ENCODE data around the gene TAF3.

DNA sequence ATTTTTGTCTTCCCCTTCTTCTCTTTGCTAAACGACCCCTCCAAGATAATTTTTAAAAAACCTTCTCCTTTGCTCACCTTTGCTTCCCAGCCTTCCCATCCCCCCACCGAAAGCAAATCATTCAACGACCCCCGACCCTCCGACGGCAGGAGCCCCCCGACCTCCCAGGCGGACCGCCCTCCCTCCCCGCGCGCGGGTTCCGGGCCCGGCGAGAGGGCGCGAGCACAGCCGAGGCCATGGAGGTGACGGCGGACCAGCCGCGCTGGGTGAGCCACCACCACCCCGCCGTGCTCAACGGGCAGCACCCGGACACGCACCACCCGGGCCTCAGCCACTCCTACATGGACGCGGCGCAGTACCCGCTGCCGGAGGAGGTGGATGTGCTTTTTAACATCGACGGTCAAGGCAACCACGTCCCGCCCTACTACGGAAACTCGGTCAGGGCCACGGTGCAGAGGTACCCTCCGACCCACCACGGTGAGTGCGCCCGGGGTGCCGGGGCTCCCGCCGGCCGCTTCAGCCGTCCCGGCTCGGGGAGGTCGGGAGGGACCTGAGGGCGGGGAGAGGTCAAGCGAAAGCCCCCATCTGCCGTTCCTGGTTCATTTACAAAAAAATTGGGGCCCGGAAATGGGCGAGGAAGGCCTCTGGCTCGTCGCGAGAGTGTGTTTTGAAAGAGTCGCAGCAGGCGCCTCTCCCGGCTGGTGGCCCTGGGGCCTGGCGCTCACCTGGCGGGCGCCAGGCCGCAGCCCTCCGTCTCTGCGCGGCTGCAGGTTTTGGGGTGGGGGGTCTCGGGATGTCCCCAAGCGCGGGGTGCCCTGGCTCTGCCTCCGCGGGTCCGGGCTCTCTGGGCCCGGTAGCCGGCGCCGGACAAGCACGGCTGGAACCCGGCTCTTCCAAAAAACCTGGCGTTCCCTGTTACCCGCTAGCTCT, 237.4 kb downstream of the TAF3 start:
- TF ChIP-seq, protein P1, sequence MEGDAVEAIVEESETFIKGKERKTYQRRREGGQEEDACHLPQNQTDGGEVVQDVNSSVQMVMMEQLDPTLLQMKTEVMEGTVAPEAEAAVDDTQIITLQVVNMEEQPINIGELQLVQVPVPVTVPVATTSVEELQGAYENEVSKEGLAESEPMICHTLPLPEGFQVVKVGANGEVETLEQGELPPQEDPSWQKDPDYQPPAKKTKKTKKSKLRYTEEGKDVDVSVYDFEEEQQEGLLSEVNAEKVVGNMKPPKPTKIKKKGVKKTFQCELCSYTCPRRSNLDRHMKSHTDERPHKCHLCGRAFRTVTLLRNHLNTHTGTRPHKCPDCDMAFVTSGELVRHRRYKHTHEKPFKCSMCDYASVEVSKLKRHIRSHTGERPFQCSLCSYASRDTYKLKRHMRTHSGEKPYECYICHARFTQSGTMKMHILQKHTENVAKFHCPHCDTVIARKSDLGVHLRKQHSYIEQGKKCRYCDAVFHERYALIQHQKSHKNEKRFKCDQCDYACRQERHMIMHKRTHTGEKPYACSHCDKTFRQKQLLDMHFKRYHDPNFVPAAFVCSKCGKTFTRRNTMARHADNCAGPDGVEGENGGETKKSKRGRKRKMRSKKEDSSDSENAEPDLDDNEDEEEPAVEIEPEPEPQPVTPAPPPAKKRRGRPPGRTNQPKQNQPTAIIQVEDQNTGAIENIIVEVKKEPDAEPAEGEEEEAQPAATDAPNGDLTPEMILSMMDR (IDR thresholded peaks at IDR 0.05; ENCODE audit: borderline replicate concordance, extremely low read depth, low read length, poor library complexity, severe bottlenecking) = no peak
- TF ChIP-seq EZH2 (IDR thresholded peaks at IDR 0.05; ENCODE audit: borderline replicate concordance, low read depth, low read length, severe bottlenecking) = no peak

Measured in DND-41 (cell line).